K562 (cell line): ENCODE results near the gene CHRNE. TPM values are rescaled to one million over a fixed set of nuclear protein-coding genes. Genes with fewer than 3 reads are reported as not detected.

Source experiments
- ATAC-seq: fragments of 200-7000 bp; cut with Tn5 transposase; 3 replicates; pipeline ENCODE4 v1.9.1; 2020; ENCODE audit warnings: moderate library complexity
- BruUV-seq: library from RNA; stranded (reverse); fragments of 400-500 nt; replicated peaks from 2 replicates; lab custom pipeline; 2021; lab: Mats Ljungman, UMichigan
- CTCF ChIA-PET: fragments of 300-600 bp; formaldehyde crosslinking; extraction: SDS; loops from one replicate; lab custom pipeline; 2021; ENCODE audit warnings: low intra/inter-chr PET ratio; lab: Yijun Ruan, JAX
- POLR2A ChIA-PET: fragments of 300-600, 350-650 bp; sonication (Branson Sonifier 250); formaldehyde crosslinking; extraction: SDS; loops from one replicate; lab custom pipeline; 2021; ENCODE audit warnings: antibody characterized with exemption, inconsistent platforms; lab: Yijun Ruan, JAX
- DNase-seq, 4 experiments: peaks; one replicate each; pipeline versions ENCODE4 v3.0.0 to v3.0.0-alpha.2; 2011 to 2018; ENCODE audit warnings: low spot score in 3 of 4, mixed read lengths in 3 of 4; ENCODE audit errors: extremely low read depth in 1 of 4
- FAIRE-seq: peaks from 2 replicates; lab custom pipeline; 2011; peaks lifted over from hg19 to GRCh38; lab: Jason Lieb, UNC
- H2AFZ ChIP-seq: 2 replicates; pipeline ENCODE4 v1.6.0; 2011; ENCODE audit warnings: low read depth, low read length, control low read depth, inconsistent platforms
- H3K27ac ChIP-seq: fragments of 200-600 bp; 3 replicates; pipeline ENCODE4 v1.8.0; 2011; ENCODE audit warnings: low read depth, mild to moderate bottlenecking, control low read depth, inconsistent platforms, low read length, moderate library complexity, mixed read lengths; ENCODE audit errors: extremely low read depth
- H3K27me3 ChIP-seq, 2 experiments: fragments of 300-600 bp in 1 of 2; 2 replicates in 1 of 2; 3 replicates in 1 of 2; pipeline versions ENCODE4 v1.6.0 to v1.8.0; 2011; ENCODE audit warnings: inconsistent platforms in 2 of 2, low read length in 2 of 2, mild to moderate bottlenecking in 1 of 2, mixed read lengths in 1 of 2, moderate library complexity in 1 of 2; ENCODE audit not compliant: control insufficient read depth in 2 of 2, insufficient read depth in 2 of 2
- H3K36me3 ChIP-seq: fragments of 300-600 bp; 3 replicates; pipeline ENCODE4 v1.8.0; 2011; ENCODE audit warnings: mild to moderate bottlenecking, low read length, inconsistent platforms; ENCODE audit not compliant: control insufficient read depth, insufficient read depth
- H3K4me1 ChIP-seq, 2 experiments: fragments of 200-600 bp in 1 of 2; replicated peaks in 1 of 2; 2 replicates in 1 of 2; 3 replicates in 1 of 2; pipeline versions ENCODE4 v1.5.1 to v1.8.0; 2011; ENCODE audit warnings: inconsistent platforms in 2 of 2, low read length in 2 of 2, mild to moderate bottlenecking in 1 of 2, mixed read lengths in 1 of 2, moderate library complexity in 1 of 2; ENCODE audit not compliant: control insufficient read depth in 2 of 2, insufficient read depth in 2 of 2
- H3K4me2 ChIP-seq: 2 replicates; pipeline ENCODE4 v1.6.1; 2011; ENCODE audit warnings: low read length, control low read depth, inconsistent platforms, mixed read lengths; ENCODE audit not compliant: insufficient read depth
- H3K4me3 ChIP-seq: fragments of 200-600 bp; sonication (generic), shearing (Covaris generic); 2 replicates; pipeline ENCODE4 v1.5.1; 2016; ENCODE audit warnings: control low read depth, inconsistent platforms
- H3K79me2 ChIP-seq: fragments of 200-600 bp; 3 replicates; pipeline ENCODE4 v1.8.0; 2011; ENCODE audit warnings: low read length, inconsistent platforms; ENCODE audit not compliant: control insufficient read depth, insufficient read depth
- H3K9ac ChIP-seq, 2 experiments: 2 replicates each; pipeline versions ENCODE4 v1.6.0 to v1.6.1; 2011; ENCODE audit warnings: low read depth in 2 of 2, low read length in 2 of 2, control low read depth in 1 of 2, inconsistent platforms in 1 of 2, mild to moderate bottlenecking in 1 of 2, mixed read lengths in 1 of 2; ENCODE audit not compliant: insufficient read depth in 1 of 2
- H3K9me1 ChIP-seq: one replicate; pipeline ENCODE4 v1.6.0; 2011; ENCODE audit warnings: inconsistent platforms, mild to moderate bottlenecking, low read length, moderate library complexity; ENCODE audit not compliant: control insufficient read depth, insufficient read depth
- H3K9me3 ChIP-seq: replicated peaks from 2 replicates; pipeline ENCODE4 v1.5.1; 2011; ENCODE audit warnings: low read depth, low read length, inconsistent platforms; ENCODE audit not compliant: control insufficient read depth, insufficient read depth
- H4K20me1 ChIP-seq: replicated peaks from 2 replicates; pipeline ENCODE4 v1.6.1; 2011; ENCODE audit warnings: low read length, inconsistent platforms, mixed read lengths; ENCODE audit not compliant: control insufficient read depth, insufficient read depth
- KDM4B ChIP-seq, 2 experiments: fragments of 450-650 bp in 1 of 2; sonication (generic) in 1 of 2; IDR thresholded peaks; 2 replicates each; pipeline ENCODE4 v1.6.1; 2016 to 2017; ENCODE audit warnings: borderline replicate concordance in 2 of 2, antibody characterized with exemption in 1 of 2, low read depth in 1 of 2, mild to moderate bottlenecking in 1 of 2
- KDM5B ChIP-seq: fragments of 200-600 bp; sonication (generic); IDR thresholded peaks from 2 replicates; pipeline ENCODE4 v1.6.1; 2012; ENCODE audit warnings: low read depth, mild to moderate bottlenecking, moderate library complexity, low read length, control low read depth, inconsistent platforms; ENCODE audit not compliant: insufficient replicate concordance
- ZBTB40 ChIP-seq, 2 experiments: fragments of 450-650 bp in 1 of 2; sonication (generic) in 1 of 2; formaldehyde crosslinking in 1 of 2; IDR thresholded peaks; 2 replicates each; pipeline versions ENCODE4 v1.7.1 to v1.9.0; 2016 to 2022; ENCODE audit warnings: inconsistent platforms in 1 of 2, mild to moderate bottlenecking in 1 of 2, missing genetic modification reagents in 1 of 2
- ZSCAN29 ChIP-seq: fragments of 450-650 bp; IDR thresholded peaks from 2 replicates; pipeline ENCODE4 v1.6.1; 2017
- WGBS: fragments of 100-300 bp; shearing (Covaris generic); methylation state at CpG from one replicate; pipeline ENCODE4 v1.1.6; 2016; ENCODE audit warnings: low coverage, mixed read lengths; ENCODE audit not compliant: insufficient coverage; ENCODE audit errors: missing lambda C conversion rate; 5-methylcytosine and 5-hydroxymethylcytosine counted together
- in situ Hi-C: fragments of 300-500 bp; cut with MboI; formaldehyde crosslinking; loops from 4 replicates; pipeline ENCODE4 v1.15.0; 2018; ENCODE audit warnings: inconsistent platforms, mixed read lengths
- intact Hi-C: fragments of 100-400 bp; cut with micrococcal nuclease; formaldehyde crosslinking; loops from 2 replicates; pipeline ENCODE4 v1.14.2; 2022
- polyA plus RNA-seq, 8 experiments: library from polyadenylated mRNA; depleted of rRNA in 4 of 8; stranded (reverse) in 5 of 8; unstranded in 3 of 8; fragments of >200 nt; fragmentation: Nextera tagmentation in 2 of 8; fragmentation: Illumina TruSeq in 1 of 8; extraction: Ambion mirVana in 2 of 8; extraction: Trizol in 1 of 8; gene quantifications; 2 replicates each; pipeline versions ENCODE4 v1.2.1 to v1.2.3, GENCODE V29; 2011 to 2014; ENCODE audit warnings: inconsistent platforms in 1 of 8, missing spikeins in 1 of 8
- total RNA-seq, 7 experiments: library from RNA; depleted of rRNA in 6 of 7; stranded (reverse); fragments of >200 nt in 6 of 7; fragmentation: Illumina TruSeq in 2 of 7; extraction: Trizol in 2 of 7; gene quantifications; 2 replicates each; pipeline versions ENCODE4 v1.2.1 to v1.2.3, GENCODE V29; 2011 to 2021; ENCODE audit warnings: low replicate concordance in 1 of 7
- TF ChIP-seq, protein P1 (sequence below): fragments of 250-450 bp; sonication (Bioruptor Pico); IDR thresholded peaks from 2 replicates; pipeline ENCODE4 v1.5.0; 2021; ENCODE audit warnings: mild to moderate bottlenecking, moderate library complexity

Gene CHRNE
- total and polyA plus RNA-seq, 9 of the 15 experiments (the other 6 are each of a cell fraction or from before 2014, with no cell fraction given) = not detected

- H2AFZ ChIP-seq = peak overlapping the region; percentile 64
- peak overlapping the region; percentile 90 for H3K27ac ChIP-seq
- peaks cover 53% of the 10 kb centered on the region for H3K79me2 ChIP-seq
- no peaks in the 10 kb centered on the region for H4K20me1 ChIP-seq
- no peaks in the 10 kb centered on the region for H3K9me1 ChIP-seq
- intact Hi-C loops = no loop called here
- WGBS = 49% methylated on average over 16 of the region's 19 CpGs
- FAIRE-seq (no peak), DNase-seq (peak in 2 of 4 experiments; percentile 7 to 25), ATAC-seq (peak; percentile 1; the same call in 2 of the 3 replicates)
- H3K4me2 ChIP-seq = peak overlapping the region; percentile 96
- peaks cover 52% of the 10 kb centered on the region for H3K36me3 ChIP-seq
- no peaks in the 10 kb centered on the region for H3K9me3 ChIP-seq
- BruUV-seq = TSS peak; percentile 21
- H3K4me1 ChIP-seq = peaks cover 13 to 32% of the 10 kb centered on the region in 2 experiments; a peak in 4 of 5 replicates
- no peaks in the 10 kb centered on the region for H3K27me3 ChIP-seq
- CTCF ChIA-PET = no interaction called here
- peak overlapping the region; percentile 95 to 98 for H3K9ac ChIP-seq
- H3K4me3 ChIP-seq = peak overlapping the region; percentile 96
- in situ Hi-C loops = no loop called here
- POLR2A ChIA-PET = interaction anchor here (0.6 to 1.6 kb wide), 5 partner anchors 11 to 63 kb away, joined by 3 to 20 read pairs (median 3); partner anchors contain the start of genes ENO3 and PFN1
- TF ChIP-seq, protein P1, sequence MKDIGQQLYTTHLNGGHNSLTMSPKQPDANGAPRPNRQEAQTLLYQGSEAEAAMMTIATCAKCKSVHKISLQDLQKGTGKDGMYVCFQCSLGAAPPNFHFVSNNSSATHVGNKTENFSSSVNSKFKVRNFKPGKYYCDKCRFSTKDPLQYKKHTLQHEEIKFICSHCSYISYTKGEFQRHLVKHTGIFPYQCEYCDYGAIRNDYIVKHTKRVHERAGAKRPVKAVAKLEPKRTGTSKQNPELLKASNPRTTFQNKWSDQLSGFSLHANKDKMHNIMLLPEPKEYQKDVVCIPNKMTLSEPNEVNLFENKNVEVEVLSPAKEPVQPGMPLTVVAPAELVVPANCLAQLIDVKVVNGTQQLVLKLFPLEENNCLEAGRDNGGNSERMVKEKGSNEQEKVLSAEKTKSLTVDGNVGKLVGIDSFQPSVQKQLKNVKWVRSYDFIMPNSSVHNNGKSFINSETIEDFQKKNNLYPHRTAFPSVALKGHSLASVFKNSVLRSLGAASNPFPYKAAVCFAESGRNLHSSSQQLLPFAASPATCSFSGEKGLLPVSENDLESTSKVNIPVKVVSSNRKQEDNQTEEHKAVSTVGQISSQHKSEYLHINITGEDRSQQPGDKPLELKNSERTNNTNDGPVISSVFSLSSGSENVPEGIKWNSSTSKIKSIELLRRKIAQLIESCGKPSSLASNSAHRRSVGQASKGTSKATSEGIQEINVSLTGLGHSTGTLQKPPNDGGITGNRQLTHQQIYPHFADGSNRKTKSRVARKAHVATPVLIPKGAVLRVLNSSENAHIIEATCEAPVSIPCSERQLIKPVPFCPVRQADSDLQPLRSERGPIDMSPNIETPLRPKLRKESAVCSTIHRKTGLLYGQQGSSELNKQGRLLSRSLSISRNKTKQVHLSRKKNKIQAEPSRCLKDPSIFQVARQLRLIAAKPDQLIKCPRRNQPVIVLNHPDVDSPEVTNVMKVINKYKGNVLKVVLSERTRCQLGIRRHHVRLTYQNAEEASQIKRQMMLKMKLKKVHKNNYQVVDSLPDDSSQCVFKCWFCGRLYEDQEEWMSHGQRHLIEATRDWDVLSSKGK (CRISPR knock-in tag) = no peak
- TF ChIP-seq ZBTB40 (IDR thresholded peaks at IDR 0.05) (0 out of 2 replicates have a peak, but pooled peaks have one; percentile 28), ZBTB40 (CRISPR knock-in tag; IDR thresholded peaks at IDR 0.05) (no peak), ZSCAN29 (0 out of 2 replicates have a peak, but pooled peaks have one; percentile 12), KDM5B (peak; percentile 9), KDM4B (IDR thresholded peaks at IDR 0.05; ENCODE audit: borderline replicate concordance in 2 of 2, low read depth in 1 of 2) (no peak)
Measured at GRCh38 chr17:4938688-4939545, 36.0 kb upstream of the CHRNE start.
